Measurements from ENCODE around the gene ABCD1. TPM values are rescaled to one million over a fixed set of nuclear protein-coding genes. Genes with fewer than 3 reads are reported as not detected.
A peak's percentile ranks its signal among the peaks of the same experiment; 100 is the strongest.
"Not testable (repeated sequence)": the region's sequence is repeated elsewhere in the genome, so short reads cannot be mapped to it uniquely, and the experiment has no call there.

Gene ABCD1
- polyA plus RNA-seq (ENCODE audit: insufficient read length in 12 of 12) = 10 to 100 TPM in 2 of 12 donors, 1 to 10 TPM in 9, not detected in 1; 5.7 to 14.0 (median 8.6) TPM
- long read RNA-seq, donor 1 = 0 reads
- long read RNA-seq, donor 2 = 0 reads
- long read RNA-seq, donor 3 = 0 reads
- long read RNA-seq, donor 4 = 0 reads
- long read RNA-seq, donor 5, partial matches to known transcripts = 0 of 3 reads
- long read RNA-seq, donor 5, other reads (novel, unspliced or antisense) = 0 of 3 reads
- long read RNA-seq, donor 6, partial matches to known transcripts = 0 of 2 reads
- long read RNA-seq, donor 6, other reads (novel, unspliced or antisense) = 0 of 2 reads
- long read RNA-seq, donor 7 = 0 reads
- long read RNA-seq, donor 8, partial matches to known transcripts = 0 of 1 reads
- long read RNA-seq, donor 8, other reads (novel, unspliced or antisense) = 0 of 1 reads
- long read RNA-seq, donor 9 = 0 reads
- long read RNA-seq, donor 10, partial matches to known transcripts = 0 of 2 reads
- long read RNA-seq, donor 10, other reads (novel, unspliced or antisense) = 0 of 2 reads
- long read RNA-seq, donor 11, partial matches to known transcripts = 0 of 1 reads
- long read RNA-seq, donor 11, other reads (novel, unspliced or antisense) = 0 of 1 reads

DNA sequence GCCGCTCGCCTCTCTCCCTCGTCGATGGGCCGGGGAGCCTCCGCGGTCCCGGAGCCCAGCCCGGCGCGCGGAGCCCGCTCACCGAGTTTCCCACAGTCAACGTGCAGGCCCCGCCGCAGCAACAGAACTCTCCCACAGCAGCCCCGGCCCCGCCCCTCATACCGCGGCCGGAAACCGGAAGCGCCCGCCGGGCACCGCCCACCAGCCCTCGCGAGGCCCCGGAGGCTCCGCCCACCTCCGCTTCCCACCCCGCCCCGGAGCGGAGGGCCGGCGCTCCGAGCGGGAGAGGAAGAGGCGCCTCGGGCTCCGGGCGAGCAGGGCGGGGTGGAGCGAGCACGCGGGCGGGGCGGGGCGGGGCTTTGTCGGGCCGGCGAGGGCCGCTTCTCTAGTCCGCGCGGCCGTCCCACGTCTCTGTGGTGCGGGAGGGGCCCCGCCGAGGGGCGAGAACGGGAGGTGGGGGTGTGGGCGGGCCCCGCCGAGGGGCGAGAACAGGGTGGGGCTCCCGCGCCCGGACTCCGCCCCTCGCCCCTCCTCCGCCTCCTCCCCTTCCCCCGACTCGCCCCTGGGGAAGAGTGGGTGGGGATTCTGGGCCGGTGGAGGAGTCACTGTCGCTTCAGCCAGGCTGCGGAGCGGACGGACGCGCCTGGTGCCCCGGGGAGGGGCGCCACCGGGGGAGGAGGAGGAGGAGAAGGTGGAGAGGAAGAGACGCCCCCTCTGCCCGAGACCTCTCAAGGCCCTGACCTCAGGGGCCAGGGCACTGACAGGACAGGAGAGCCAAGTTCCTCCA, at the start of gene ABCD1, which contains the start of gene BCAP31:
TSS of gene ABCD1 (plus strand) at position 605 of the 787 bp plus-strand sequence. CDS start 411 bp downstream, outside the sequence.
TSS of gene BCAP31 (minus strand) at position 136 of the 787 bp plus-strand sequence. CDS start 1,143 bp downstream, outside the sequence.
- DNase-seq = peak; percentile 83

DNA sequence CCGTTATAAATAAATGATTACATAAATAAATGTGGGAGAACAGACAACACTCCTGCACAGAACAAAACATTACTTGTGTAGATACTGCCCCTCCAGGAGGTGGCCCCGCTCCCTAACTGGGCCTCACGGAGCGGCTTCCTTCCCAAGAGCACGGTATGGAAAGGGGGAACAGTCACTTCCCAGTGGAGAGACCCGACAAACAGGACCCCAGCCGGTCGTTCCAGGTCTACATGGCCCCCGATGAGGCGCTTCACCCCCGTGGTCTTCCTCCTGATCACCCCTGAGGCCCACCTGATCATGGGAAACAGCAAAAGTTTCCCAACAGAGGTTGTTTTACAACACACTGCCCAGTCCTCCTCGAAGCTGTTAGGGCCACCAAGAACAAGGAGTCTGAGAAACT, 43.5 kb upstream of the ABCD1 start:
- DNase-seq = no peak

DNA sequence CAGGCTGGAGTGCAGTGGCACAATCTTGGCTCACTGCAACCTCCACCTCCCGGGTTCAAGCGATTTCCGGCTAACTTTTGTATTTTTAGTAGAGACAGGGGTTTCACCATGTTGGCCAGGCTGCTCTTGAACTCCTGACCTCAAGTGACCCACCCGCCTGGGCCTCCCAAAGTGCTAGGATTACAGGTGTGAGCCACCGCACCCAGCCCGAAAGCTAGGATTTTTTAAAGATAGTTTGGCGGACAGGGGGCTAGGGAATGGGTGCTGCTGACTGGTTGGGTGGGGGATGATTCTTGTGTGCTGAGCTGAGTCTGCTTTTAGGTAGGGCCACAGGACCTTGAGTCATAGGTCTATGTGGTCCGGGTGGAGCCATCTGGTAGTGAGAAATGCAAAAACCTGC, 41.2 kb upstream of the ABCD1 start:
- not testable (repeated sequence) for DNase-seq

DNA sequence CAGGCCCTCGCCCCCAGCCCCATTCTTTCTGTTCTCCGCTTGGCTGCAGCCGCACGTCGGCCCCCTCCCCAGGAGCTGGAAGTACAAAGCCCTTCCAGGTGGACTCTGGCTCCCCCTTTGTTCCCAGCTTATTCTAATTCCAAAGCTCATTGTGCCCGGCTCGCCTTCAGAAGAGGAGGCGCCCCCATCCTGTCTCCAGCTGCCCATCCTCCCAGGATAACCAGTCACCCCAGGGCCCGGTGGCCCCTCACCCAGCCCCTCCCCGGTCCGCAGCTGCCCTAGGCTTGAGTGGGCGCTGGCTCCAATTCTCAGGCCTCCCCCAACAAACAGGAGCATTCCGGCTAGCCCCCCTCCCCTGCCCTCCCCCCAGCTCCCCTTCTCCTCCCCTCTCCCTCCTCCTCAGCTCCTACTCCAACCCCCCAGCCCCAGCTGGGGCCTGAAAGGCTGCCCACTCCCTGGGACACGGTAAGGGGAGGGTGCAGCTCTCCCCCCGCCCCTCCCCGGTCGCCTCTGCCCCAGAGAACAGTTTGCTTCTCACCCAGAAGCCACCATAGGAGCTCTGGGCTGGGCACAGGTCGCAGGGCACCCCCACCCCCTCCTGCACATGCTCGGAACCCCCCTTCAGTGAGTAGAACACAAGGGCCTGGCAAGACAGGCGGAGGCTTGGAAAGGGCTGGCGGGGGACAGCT, 40.0 kb upstream of the ABCD1 start:
- DNase-seq = no peak

DNA sequence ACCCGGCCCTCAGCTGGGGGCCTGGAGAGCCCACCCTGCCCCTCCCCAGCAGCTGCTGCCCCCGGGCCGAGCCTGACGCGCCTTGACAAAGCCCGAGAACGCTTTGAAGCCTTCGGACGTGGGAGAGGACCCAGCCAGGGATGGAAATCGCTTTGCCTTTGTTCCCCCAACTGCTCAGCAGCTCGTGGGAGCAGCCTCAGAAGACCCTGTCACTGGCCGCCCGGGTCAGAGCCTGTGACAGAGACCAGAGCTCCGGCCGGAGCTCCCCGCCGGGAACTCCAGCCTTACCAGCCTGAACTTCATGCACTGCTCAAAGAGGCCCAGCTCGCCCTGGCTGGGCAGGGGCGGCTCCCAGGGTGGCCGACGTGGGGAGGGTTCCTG, 39.5 kb upstream of the ABCD1 start:
- DNase-seq = no peak

DNA sequence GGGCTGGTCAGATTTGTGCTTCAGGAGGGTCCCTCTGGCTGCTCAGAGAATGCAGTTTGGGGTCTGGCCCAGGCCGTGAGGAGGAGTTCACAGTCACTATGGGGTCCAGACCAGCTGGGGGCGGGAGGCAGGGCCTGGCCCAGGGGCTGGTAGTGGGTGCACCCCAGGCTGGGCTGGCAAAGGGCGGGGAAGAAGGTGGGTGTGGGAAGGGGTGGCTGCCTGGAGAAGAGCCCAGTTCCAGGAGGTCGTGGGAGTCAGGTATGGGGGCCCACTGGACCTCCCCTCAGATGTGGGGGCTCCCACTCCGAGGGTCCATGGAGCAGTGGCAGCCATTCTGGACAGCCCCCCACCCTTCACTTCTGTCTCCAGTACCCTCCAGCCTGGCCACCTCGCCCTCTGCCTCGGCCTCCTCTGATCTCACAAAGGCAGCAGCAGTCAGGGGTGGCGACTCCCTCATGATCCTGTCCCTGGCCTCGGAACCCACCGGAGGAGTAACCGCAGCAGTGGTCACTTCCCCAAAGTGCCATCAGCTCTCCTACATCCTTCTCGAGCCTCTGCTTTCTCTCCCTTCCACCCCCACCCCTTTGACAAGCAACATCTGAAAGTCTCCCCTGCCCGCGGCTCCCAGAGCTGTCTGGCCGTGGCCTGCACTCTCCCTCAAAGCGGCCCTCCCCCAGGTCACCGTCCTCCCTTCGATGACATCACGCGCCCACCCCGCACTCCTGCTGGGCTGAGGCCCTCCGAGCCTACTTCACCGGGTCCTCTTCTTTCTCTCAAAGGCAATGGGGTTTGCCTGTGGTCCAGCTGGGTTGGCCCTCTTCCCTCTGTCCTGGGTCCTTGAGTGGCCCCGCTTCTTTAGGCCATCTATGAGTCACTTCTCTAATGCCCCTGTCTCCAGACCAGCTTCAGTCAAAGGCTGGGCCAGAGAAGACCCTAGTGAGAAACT, 38.6 kb upstream of the ABCD1 start:
- no peak for DNase-seq

DNA sequence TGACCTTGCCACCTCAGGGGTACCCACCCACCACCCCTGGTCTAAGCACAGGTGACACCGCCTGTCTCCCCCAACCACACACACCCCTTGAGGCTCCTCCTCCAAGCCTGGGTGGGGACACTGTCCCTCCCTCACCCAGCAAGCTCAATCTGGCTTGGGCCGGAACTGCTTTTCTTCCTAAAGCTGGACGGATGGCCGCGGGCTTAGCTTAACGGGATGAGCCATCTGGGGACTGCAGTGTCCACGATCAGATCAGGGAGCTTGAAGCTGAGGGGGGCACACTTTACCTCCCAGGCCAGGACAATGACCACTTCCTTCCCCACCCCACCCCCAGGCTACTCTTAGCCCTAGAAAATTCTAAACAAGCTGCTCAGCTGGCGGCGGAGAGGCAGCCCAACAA, 37.9 kb upstream of the ABCD1 start:
- DNase-seq = no peak

DNA sequence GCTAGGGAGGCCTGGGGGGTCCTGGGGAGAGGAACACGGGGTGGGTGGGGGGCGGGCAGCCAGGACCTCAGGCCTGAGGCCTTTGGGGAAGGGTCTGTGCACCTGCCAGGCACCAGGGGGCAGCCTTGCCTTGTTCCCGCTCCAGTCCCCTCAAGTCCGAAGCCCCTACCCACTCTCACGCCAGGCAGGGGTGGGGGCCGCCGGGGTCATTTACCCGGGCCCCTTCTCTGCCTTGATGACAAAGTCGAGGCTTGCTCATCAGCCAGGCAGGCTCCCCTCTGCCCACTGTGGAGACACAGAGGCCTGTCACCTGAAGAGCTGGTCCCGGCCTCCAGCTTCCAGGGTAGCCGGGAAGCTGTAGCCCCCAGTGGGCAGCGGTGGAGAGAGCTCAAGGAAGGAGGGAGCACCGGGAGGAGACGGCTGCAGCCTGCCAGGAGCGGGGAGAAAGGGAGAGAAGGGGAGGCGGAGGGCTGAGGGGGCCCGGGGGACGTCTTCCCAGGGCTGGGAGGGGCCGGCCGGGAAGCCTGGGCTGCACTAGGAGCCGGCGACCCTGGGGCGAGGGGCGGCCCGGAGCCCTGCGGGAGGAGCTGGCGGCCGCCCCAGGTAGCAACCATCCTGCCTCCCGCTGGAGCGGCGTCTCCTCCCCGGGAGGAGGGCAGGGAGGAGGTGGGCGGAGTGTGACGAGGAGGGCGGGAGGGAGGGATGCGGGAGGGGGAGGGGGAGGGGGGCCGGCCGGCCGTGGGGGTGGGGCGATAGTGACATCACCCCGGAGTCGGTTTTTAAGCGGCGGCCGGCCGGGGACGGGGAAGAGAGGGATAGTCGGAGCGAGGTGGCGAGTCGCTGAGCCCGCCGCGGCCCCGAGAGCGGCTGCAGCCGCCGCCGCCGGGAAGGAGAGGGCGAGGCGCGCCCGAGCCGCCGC, 37.3 kb upstream of the ABCD1 start, which contains the start of gene SLC6A8:
TSS of gene SLC6A8 (plus strand) at position 806 of the 919 bp plus-strand sequence. CDS start 649 bp downstream, outside the sequence.
- peak; percentile 54 for DNase-seq

DNA sequence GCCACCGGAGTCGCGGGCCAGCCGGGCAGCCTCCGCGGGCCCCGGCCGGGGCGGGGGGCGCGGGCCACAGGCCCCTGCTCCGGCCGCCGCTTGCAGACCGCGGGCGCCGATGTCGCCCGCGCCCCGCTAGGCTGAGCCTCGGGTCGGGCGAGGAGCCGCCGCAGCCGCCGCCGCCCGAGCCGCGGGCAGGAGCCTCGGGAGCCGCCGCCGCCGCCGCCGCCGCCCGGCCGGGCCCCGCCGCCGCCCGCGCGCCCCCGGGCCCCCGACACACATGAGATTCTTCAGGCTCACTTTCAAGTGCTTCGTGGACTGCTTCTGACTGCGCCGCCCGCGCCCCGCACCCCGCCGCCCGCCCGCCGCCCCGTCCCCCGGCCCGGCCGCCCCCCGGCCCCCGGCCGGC, 36.6 kb upstream of the ABCD1 start:
- DNase-seq = no peak

DNA sequence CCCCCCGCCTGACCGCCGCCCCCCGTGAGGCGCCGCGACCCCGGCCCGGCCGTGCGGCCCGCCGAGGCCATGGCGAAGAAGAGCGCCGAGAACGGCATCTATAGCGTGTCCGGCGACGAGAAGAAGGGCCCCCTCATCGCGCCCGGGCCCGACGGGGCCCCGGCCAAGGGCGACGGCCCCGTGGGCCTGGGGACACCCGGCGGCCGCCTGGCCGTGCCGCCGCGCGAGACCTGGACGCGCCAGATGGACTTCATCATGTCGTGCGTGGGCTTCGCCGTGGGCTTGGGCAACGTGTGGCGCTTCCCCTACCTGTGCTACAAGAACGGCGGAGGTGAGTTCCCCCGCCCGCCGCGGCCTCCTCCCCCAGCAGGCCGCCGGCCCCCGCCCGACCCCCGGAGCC, 36.1 kb upstream of the ABCD1 start:
- no peak for DNase-seq

DNA sequence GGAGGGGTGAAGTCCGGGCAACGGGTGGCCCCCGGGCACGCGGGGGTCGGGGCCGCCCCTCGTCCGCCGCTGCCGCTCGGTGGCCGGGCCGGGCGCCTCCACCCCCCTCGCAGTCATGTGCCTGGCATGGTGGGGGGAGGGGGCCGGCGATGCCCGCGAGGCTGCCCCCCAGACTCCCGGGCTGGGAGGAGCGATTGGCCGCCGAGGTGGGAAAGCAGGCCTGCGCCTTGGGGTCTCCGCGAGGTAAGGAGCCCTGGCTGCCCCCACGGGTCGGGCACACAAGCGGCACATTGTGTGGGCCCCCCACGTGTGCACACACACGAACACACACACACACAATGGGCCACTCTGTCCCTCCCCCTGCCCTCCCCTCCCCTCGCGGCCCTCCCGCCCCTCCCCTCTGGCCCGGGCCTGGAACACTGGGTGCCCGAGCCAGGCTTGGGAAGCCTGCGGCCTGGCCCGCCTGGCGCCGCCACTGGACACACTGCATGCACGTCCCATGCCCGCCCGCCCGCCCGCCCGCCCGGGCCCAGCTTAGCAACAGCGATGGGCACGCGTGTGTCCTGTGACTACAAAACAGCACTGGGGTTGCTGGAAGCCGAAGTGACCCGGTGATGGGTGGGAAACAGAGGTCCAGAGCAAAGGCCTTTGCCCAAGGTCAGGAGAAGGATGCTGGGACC, 35.6 kb upstream of the ABCD1 start:
- DNase-seq = no peak

DNA sequence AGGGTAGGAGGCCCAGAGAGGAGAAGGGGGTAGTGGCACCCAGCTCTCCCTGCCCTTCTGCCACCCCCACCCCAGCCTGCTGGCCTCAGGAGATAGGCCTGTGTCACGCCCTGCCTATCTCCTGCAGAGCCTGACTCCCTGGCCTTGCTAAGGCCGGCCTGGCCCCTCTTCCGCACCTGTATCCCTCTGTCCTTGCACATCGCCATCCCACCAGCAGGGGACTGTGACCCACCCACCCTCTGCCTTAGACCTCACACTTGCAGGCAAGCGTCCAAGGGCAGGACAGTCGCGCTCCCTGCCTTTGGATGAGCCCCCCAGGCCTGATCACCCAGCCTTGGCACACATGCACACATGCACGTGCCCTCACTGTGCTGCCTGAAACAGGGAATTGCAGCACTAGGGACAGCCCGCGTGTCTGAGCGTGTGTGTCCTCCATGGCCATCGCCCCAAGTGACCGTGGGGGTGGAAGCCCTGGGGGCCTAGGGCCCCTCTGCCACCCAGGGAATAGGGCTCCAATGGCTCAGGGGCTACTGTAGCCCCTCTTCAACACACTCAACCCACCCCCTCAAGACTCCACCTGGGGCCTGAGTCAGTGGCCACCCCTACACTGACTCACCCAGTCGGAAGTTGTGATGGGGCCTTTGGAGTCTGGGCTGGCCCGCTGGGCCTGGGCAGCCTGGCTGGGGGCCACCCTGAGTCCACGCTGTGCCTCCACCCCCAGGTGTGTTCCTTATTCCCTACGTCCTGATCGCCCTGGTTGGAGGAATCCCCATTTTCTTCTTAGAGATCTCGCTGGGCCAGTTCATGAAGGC, 34.8 kb upstream of the ABCD1 start:
- no peak for DNase-seq

DNA sequence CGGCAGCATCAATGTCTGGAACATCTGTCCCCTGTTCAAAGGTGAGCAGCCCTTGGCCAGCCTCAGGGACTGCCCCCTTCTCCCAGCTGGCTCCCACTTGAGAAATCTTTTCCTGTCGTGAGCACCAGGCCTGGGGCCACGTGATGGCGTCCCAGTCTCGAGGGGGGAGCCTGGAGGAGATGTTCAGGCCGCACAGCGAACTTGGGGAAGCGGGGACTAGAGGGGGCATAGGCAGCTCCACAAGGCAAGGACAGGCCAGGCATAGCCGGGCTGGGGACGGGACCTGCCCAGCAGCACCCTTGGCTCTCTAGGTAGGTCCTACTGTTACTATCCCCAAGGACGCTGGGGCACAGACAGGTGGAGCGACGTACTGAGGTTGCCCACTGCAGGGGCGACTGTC, 34.2 kb upstream of the ABCD1 start:
- no peak for DNase-seq

DNA sequence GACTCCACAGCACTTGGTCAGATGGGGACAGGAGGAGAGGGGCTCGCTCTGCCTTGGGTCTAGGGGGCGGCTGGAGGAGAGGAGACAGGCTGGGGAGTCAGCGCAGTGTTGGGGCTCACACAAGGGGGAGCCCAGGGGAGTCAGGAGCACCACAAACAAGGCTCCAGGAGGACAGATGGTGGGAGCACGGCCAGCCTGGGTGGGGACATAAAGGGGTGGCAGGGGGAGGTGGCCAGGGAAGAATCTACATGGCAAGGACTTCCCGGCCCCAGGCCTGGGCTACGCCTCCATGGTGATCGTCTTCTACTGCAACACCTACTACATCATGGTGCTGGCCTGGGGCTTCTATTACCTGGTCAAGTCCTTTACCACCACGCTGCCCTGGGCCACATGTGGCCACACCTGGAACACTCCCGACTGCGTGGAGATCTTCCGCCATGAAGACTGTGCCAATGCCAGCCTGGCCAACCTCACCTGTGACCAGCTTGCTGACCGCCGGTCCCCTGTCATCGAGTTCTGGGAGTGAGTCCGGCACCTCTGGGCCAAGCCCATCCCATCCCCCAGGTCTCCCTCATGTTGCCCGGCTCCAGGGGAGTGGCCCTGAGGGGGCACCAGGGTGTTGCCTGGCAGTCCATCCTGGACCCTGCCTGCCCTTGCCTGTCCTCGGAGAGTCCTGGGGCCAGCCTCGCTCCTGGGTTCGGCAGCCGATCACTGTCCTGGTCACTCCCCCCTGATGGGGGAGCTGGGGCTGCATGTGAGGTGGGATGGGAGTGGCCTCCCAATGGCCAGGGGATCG, 33.4 kb upstream of the ABCD1 start:
- DNase-seq = not testable (repeated sequence)

DNA sequence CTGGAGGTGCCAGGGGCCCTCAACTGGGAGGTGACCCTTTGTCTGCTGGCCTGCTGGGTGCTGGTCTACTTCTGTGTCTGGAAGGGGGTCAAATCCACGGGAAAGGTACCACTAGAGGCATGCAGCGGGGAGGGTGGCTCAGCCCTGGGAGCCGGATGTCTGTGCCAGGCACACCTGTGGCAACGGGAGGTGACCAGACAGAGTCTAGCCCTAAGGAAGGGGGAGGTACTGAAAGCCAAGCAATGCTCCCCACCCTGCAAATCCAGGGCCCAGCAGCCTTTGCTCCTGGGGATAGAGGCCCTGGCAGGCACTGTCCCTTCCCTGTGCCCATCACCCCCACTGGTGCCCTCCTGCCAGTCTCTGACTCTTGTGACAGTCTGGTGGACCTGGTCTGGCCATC, 32.7 kb upstream of the ABCD1 start:
- no peak for DNase-seq

DNA sequence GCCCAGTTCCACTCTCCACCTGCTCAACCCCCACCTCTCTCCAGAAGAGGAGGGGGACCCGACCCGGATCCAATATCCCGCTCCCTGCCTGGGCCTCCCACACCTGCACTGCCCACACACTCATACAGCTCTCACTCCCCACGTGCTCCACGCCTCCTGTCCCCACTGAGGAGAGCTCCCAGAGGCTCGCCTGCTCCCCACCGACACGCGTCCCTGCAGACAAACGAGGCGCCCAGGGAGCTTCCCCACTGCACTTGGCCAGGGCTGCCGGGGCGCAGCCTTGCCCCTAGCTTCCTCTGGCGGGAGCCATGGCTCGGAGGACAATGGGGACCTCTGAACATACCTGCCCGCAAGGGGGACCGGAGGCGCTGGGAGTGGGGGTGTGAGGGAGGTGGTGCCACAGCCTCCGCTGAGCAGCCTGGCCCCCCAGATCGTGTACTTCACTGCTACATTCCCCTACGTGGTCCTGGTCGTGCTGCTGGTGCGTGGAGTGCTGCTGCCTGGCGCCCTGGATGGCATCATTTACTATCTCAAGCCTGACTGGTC, 32.0 kb upstream of the ABCD1 start:
- no peak for DNase-seq
